NCI-H2196 treated with DMSO at 0.1 percent for 48 hours (cell line): ENCODE measurements around the gene GPC4.
"Not testable (repeated sequence)": the region's sequence is repeated elsewhere in the genome, so short reads cannot be mapped to it uniquely, and the experiment has no call there.

Experiments used
- DNase-seq: peaks from one replicate; lab custom pipeline; 2025; ENCODE audit not compliant: unreplicated experiment; lab: John Stamatoyannopoulos, UW

GPC4 gene

GRCh38 chrX:133369065-133369464 is 46.2 kb downstream of the GPC4 start:
- no peak for DNase-seq

- DNase-seq = no peak
Measured at GRCh38 chrX:133366735-133367134, 48.6 kb downstream of the GPC4 start.

DNA sequence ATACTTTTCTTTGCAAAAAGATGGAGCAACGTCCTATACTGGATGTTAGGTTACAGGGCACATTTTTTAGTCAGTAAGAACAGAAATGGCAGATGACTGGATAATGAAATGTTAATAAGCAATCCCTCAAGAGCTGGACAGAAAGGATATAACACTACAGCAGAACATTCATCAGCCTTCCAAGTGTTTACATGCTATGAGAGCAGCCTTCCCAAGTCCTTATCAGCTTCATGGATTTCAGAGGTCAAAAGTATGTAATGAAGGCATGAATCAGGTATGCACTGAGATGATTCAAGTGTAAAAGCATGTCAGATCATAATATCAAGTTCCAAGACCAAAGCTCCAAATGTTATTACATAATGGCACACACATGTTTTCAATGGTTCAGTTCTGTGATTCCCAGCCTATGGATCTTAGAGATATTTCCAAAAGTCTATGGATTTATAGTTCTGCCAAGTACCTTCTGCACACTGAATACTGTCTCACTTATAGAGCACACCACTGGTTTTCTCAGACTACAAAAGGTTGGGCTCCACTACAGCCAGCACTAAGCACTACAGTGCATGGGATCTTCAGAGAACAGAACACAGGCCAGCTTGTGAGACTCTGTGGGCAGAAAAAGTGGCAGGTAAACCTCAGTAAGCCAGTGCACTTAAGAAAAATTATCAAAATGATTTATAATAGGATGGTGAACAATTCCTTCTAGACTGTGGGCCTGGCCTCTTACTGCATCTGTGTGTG is 49.2 kb downstream of the GPC4 start:
- DNase-seq = no peak

- DNase-seq = no peak
Measured at GRCh38 chrX:133364865-133365264, 50.4 kb downstream of the GPC4 start.

DNA sequence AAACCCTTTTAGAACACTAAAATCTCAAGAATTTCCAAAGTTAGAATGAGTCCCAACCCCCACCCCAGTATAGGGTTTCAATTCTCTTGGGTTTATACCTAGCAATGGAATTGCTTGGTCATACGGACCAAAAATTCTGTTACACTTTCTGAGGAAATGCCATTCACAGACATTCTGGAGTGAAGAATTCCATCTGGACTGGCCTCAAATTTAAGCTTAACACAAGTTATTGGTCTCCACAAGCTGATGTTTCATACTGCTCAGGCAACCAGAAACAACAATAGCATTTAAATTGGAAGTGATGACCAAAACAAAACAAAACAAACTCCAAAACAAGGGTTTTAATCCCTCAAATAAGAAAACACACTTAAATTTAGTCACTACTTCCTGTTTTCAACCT is 51.1 kb downstream of the GPC4 start:
- DNase-seq = no peak

DNA sequence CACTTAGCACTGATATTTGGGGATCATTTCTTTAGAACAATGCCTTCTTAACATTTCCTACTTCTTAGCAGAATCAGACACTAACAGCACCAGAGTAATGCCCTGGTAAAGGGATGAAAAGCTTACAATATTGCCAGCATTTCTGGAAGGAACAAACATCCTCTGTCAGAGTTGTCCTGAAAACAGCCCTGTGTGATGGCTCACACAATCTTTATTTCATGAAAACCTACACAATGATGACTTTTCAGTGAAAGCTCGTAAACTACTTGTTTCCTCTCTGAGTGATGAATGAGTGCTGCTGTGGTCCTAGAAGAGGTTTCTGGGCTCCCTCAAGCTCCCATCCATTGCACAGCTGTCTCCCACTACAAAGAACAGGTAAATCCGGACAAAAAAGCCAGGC is 52.8 kb downstream of the GPC4 start:
- no peak for DNase-seq

DNA sequence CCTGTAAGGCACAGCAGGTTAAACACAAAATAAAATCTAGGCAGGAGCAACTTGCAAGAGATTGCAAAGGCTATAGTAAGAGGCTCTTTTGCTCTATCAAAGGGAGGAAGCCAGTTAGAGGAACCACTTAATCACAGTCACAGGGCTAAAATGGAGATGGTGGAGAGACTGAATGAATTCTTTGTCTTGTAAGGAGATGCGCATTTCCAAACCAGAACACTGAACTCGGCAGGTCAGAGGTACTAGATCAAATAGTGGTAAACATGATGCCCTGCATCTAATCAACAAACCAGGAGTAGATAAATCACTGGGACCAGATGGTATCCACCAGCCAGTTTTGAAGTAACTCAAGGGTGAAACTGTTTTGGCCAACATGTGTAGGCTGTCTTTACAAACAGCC is 55.8 kb downstream of the GPC4 start:
- DNase-seq = no peak

DNA sequence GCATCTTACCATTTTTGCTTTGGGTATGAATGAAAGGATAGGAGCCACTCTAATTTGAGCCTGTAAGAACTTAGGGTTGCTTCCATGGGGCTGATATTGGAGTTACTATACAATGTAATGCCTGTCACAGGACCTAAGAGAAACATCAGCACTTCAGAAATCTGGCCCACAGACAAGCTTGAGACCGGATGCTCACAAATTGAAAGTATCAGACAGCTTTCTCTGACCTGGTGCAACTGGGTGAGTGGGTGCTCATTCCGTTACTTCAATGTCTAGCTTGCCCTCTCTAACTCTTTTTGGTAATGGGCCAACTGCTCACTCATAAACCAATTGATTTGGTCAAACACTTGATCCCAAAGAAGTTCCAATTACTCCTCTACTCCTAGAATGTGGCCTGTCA is 62.1 kb downstream of the GPC4 start:
- DNase-seq = no peak

DNA sequence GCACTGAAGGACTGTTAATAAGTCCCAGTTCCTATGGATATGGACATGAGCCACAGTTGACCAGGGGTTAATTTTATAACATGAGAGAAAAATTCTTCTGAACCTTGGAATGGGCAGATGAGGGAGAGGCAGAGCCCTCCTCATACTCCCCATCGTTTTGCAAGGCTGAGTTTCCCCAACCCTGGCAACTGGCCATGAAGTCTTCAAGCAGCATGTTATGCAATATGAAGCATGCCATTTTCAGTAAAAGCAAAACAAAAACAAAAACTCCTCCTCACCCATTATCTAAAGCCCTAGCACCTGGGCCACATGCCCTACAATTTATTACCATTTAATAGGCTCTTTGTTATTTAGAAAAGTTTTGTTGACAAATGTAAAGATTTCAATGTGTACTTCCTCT is 64.5 kb downstream of the GPC4 start:
- peak; percentile 1 for DNase-seq

- no peak for DNase-seq
Measured at GRCh38 chrX:133346026-133346425, 69.3 kb downstream of the GPC4 start.

GRCh38 chrX:133339566-133339965 is 75.7 kb downstream of the GPC4 start:
- DNase-seq = no peak

- DNase-seq = no peak
Measured at GRCh38 chrX:133337250-133337649, 78.0 kb downstream of the GPC4 start.

DNA sequence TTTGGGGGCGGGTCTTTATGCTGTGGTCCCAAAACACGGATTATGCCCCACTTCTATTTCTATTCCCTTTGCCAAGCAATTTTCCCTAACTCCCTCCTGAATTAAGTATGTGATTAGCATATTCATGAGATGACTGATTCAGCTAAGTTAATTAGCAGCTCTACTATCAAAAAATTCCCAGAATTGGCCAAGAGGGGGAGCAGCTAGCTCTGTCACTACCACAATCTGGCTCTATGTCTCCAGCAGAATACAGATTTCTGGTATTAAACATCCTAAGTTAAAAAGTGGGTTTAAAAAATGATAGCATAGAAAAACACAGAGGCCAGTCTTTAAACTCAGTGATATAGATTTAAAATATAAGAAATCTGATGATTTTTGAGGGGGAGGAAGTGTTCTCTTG is 80.3 kb downstream of the GPC4 start:
- peak; percentile 1 for DNase-seq

DNA sequence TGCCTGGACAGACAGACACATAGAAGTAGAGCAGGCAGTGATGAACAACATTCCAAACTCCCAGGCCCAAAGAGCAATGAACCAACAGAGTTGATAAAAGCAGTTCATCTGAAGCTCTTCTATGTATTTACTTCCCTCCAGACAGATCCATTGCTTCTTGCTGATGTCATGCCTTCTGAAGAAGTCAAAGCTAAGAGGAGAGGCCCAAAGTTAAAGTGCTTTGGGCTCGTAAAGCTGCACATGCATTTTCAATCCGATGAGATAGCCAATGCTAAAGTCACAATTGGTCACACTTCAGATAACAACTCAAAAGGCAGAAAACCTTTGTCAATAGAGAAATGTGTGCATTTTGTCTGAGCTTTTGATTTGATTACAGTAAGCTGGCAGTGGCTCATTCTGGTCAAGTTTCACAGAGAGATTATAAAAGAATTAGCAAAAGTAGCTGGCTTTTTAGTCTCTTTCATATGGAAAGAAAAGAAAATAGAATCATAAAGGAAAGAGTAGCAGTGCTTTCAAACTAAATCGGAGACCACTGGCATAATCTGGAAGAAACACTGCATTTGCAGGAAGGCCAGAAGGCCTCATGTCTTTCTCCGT is 82.0 kb downstream of the GPC4 start:
- no peak for DNase-seq

- no peak for DNase-seq
Measured at GRCh38 chrX:133332737-133333136, 82.6 kb downstream of the GPC4 start.

- no peak for DNase-seq
Measured at GRCh38 chrX:133330956-133331355, 84.3 kb downstream of the GPC4 start.

- no peak for DNase-seq
Measured at GRCh38 chrX:133325422-133325821, 89.9 kb downstream of the GPC4 start.

DNA sequence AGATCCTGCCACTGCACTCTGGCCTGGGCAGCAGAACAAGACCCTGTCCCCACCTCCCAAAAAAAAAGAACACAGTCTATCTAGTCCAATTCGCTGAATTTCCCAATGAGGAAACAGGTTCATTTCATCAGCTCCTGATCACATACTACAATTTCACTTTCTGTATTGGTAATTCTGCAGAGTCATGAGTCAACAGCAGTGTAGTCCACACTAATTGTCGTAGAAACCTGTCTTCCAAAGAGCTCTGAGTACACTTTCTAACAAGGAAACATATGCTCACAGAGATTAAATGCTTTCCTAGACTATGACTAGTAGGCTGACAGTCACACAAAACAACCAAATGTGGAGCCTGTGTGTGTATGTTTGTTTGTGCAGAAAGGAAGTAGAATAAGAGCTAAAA is 91.9 kb downstream of the GPC4 start:
- DNase-seq = peak; percentile 0

DNA sequence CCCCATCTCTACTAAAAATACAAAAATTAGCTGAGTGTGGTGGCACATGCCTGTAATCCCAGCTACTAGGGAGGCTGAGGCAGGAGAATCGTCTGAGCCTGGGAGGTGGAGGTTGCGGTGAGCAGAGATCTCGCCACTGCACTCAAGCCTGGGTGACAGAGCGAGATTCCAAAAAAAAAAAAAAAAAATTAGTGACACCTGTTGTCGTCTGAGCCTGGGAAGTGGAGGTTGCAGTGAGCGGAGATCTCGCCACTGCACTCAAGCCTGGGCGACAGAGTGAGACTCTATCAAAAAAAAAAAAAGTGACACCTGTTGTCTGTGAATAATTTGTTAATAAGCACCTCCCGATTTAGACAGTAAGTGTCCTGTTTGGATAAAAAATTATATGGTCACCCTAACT is 93.0 kb downstream of the GPC4 start:
- not testable (repeated sequence) for DNase-seq

- DNase-seq = no peak
Measured at GRCh38 chrX:133321451-133321850, 93.8 kb downstream of the GPC4 start.

DNA sequence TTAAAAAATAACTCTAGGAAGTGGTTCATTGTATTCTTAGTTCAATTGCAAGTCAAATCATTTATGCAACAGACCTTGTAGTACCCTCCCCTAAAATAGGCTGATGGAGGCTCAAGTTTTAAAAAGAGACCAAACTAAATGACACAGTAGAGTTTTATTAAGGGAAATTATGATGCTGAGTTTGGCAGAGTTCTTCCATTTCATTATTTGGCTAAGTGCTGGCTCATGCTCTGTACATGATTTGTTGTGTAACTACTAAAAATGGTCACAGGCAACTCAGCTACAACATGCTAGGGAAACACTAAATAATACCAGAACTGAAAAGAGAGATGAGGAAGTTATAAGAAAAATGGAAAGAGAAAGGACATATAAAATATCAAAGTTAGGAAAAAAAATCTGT is 101.0 kb downstream of the GPC4 start:
- no peak for DNase-seq

GRCh38 chrX:133308499-133308897 is 106.8 kb downstream of the GPC4 start:
- DNase-seq = no peak
